ENCODE measurements around the gene SORT1. TPM values are rescaled to one million over a fixed set of nuclear protein-coding genes. Genes with fewer than 3 reads are reported as not detected.

Gene SORT1
- total RNA-seq, 1 experiment from 2014 or later: 47.9 TPM

DNA sequence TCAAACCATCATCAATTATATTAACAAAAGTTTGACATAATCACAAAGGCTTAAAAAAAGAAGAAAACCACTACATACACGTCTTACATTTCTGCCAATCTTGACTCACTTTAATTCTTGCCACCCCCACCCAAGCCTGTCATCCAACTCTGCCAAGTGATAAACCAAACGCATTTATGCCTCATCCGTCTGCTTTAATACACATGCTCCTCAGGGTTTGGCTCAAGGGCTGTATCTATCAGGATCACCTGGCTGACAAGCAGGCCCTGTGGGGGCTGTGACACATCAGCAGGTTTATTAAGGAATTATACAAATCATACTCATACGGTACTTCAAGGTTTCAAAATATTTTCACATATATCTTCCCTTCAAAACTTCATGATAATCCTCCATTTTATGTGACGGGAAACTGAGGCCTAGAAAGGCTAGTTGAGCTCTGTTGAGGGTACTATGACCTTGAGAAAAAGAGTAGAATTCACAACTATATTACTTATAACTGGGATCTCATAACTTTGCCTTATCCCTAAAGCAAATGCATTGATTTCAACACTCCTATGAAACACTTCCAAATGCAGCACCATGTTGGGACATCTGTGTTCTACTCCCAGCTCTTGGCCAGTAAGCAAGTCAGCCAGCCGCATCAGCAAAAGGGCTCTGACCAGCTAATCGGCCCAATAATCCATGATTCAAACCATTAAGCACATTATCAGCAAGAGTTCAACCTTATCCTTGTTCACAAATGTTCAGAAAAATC lies 8.7 kb downstream of the SORT1 start:
- no peak overlapping the region for H3K18ac ChIP-seq (ENCODE audit: insufficient read length, low read depth, low read length)
- Mint-ChIP-seq H3K27ac (no peak overlapping the region; a peak in 1 of 7 replicates), H3K27me3 (ENCODE audit: low read depth) (no peaks in the 10 kb centered on the region), H3K4me1 (peaks cover 17 to 27% of the 10 kb centered on the region in 2 experiments), H3K36me3 (ENCODE audit: insufficient read depth in 1 of 3, low read depth in 3 of 3) (peaks cover 7 to 12% (median 9%) of the 10 kb centered on the region in 3 experiments), H3K4me3 (no peak overlapping the region), H3K9me3 (peaks cover 3 to 4% of the 10 kb centered on the region in 2 experiments; a peak in 2 of 5 replicates)
- no peak overlapping the region for H2BK120ac ChIP-seq (ENCODE audit: low read depth, low read length, poor library complexity, severe bottlenecking)
- H3T11ph ChIP-seq (ENCODE audit: low read length): no peak overlapping the region
- no peak overlapping the region for H3K4me2 ChIP-seq (ENCODE audit: insufficient read depth, insufficient read length, low read length)
- no peaks in the 10 kb centered on the region for H3K4me1 ChIP-seq (ENCODE audit: insufficient read depth, low read length)
- no peak overlapping the region for H2BK12ac ChIP-seq (ENCODE audit: insufficient read length, low read depth, low read length)
- peaks cover 10% of the 10 kb centered on the region for H3K79me1 ChIP-seq (ENCODE audit: insufficient read depth, low read depth, low read length, poor library complexity, severe bottlenecking)
- H3K4ac ChIP-seq (ENCODE audit: low read depth, low read length): no peak overlapping the region
- no peak overlapping the region for H4K91ac ChIP-seq (ENCODE audit: insufficient read length, low read depth, low read length)
- H4K8ac ChIP-seq (replicated peaks; ENCODE audit: insufficient read length, low read depth, low read length): no peak overlapping the region
- H3K79me2 ChIP-seq (ENCODE audit: insufficient read depth, low read length): peaks cover 6% of the 10 kb centered on the region; the same call in 1 of the 2 replicates
- H3K23ac ChIP-seq (ENCODE audit: insufficient read length, low read depth, low read length): no peak overlapping the region
- DNase-seq: no peak
- H4K20me1 ChIP-seq (ENCODE audit: control insufficient read depth, insufficient read depth, insufficient read length): no peaks in the 10 kb centered on the region
- H3K27ac ChIP-seq (ENCODE audit: insufficient read length, low read depth, low read length): no peak overlapping the region
- H2BK5ac ChIP-seq (ENCODE audit: insufficient read length, low read length): no peak overlapping the region
- H2AK5ac ChIP-seq (ENCODE audit: insufficient read length, low read length): no peak overlapping the region
- H3K56ac ChIP-seq (ENCODE audit: insufficient read length, low read depth, low read length): no peak overlapping the region
- WGBS (ENCODE audit: extremely low coverage, insufficient read length, low lambda C conversion rate): no CpG with 5 or more reads among the region's 7 CpGs
- H2BK15ac ChIP-seq (ENCODE audit: low read depth, low read length): no peak overlapping the region
- H3K14ac ChIP-seq (ENCODE audit: insufficient read depth, low read length): no peak overlapping the region
- H3K27me3 ChIP-seq (ENCODE audit: insufficient read depth, low read length): no peaks in the 10 kb centered on the region
- no peak overlapping the region for H2AFZ ChIP-seq (ENCODE audit: low read length)
- no peak overlapping the region for H2BK20ac ChIP-seq (ENCODE audit: low read depth, low read length, poor library complexity, severe bottlenecking)
- no peaks in the 10 kb centered on the region for H3K23me2 ChIP-seq (ENCODE audit: insufficient read length, low read depth, low read length, poor library complexity, severe bottlenecking)
- H3K9me3 ChIP-seq (ENCODE audit: control insufficient read depth, low read depth, low read length): no peaks in the 10 kb centered on the region
- TF ChIP-seq, protein P1, sequence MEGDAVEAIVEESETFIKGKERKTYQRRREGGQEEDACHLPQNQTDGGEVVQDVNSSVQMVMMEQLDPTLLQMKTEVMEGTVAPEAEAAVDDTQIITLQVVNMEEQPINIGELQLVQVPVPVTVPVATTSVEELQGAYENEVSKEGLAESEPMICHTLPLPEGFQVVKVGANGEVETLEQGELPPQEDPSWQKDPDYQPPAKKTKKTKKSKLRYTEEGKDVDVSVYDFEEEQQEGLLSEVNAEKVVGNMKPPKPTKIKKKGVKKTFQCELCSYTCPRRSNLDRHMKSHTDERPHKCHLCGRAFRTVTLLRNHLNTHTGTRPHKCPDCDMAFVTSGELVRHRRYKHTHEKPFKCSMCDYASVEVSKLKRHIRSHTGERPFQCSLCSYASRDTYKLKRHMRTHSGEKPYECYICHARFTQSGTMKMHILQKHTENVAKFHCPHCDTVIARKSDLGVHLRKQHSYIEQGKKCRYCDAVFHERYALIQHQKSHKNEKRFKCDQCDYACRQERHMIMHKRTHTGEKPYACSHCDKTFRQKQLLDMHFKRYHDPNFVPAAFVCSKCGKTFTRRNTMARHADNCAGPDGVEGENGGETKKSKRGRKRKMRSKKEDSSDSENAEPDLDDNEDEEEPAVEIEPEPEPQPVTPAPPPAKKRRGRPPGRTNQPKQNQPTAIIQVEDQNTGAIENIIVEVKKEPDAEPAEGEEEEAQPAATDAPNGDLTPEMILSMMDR (conservative IDR thresholded peaks at IDR 0.05): no peak
- no peak overlapping the region for H4K5ac ChIP-seq (ENCODE audit: insufficient read length, low read depth, low read length)
- H3K9ac ChIP-seq (ENCODE audit: extremely low read depth, insufficient read length, low read length): no peak overlapping the region
